HepG2 (cell line): ENCODE measurements around the gene RNF14. TPM values are rescaled to one million over a fixed set of nuclear protein-coding genes. Genes with fewer than 3 reads are reported as not detected.

ENCODE experiments used
- ATAC-seq: fragments of 200-7000 bp; cut with Tn5 transposase; 3 replicates; pipeline ENCODE4 v1.9.1; 2020; ENCODE audit warnings: mild to moderate bottlenecking, moderate library complexity
- BruUV-seq: library from RNA; stranded (reverse); fragments of 400-500 nt; replicated peaks from 2 replicates; lab custom pipeline; 2021; lab: Mats Ljungman, UMichigan
- CTCF ChIA-PET: fragments of 300-600 bp; formaldehyde crosslinking; extraction: SDS; loops from one replicate; lab custom pipeline; 2021; ENCODE audit warnings: low total read pairs, inconsistent platforms, low intra/inter-chr PET ratio; lab: Yijun Ruan, JAX
- POLR2A ChIA-PET: fragments of 350-600 bp; sonication (Branson Sonifier 250); formaldehyde crosslinking; loops from one replicate; lab custom pipeline; 2020; ENCODE audit warnings: antibody characterized with exemption, inconsistent platforms; lab: Yijun Ruan, JAX
- DNase-seq: peaks from one replicate; pipeline ENCODE4 v3.0.0-alpha.2; 2015; ENCODE audit warnings: low spot score
- FAIRE-seq: peaks from 3 replicates; lab custom pipeline; 2011; peaks lifted over from hg19 to GRCh38; lab: Jason Lieb, UNC
- H2AFZ ChIP-seq: one replicate; pipeline ENCODE4 v1.6.1; 2011; ENCODE audit warnings: low read length, inconsistent platforms
- H3K27ac ChIP-seq: fragments of 300-600 bp; 3 replicates; pipeline ENCODE4 v1.8.0; 2011; ENCODE audit warnings: mixed run types, mild to moderate bottlenecking, mixed read lengths, low read length, inconsistent platforms; ENCODE audit not compliant: insufficient read depth; ENCODE audit errors: extremely low read length
- H3K27me3 ChIP-seq, 2 experiments: fragments of 200-600 bp in 1 of 2; 2 replicates in 1 of 2; 3 replicates in 1 of 2; pipeline versions ENCODE4 v1.6.0 to v1.8.0; 2011; ENCODE audit warnings: low read length in 2 of 2, mild to moderate bottlenecking in 2 of 2, moderate library complexity in 2 of 2, inconsistent platforms in 1 of 2; ENCODE audit not compliant: insufficient read depth in 2 of 2, control insufficient read depth in 1 of 2
- H3K36me3 ChIP-seq, 2 experiments: fragments of 200-600 bp in 1 of 2; replicated peaks in 1 of 2; 2 replicates in 1 of 2; 3 replicates in 1 of 2; pipeline versions ENCODE4 v1.5.1 to v1.8.0; 2011; ENCODE audit warnings: low read length in 2 of 2, inconsistent platforms in 1 of 2; ENCODE audit not compliant: insufficient read depth in 2 of 2, control insufficient read depth in 1 of 2
- H3K4me1 ChIP-seq: 2 replicates; pipeline ENCODE4 v1.5.1; 2012; ENCODE audit warnings: low read length, inconsistent platforms; ENCODE audit not compliant: insufficient read depth
- H3K4me2 ChIP-seq: 2 replicates; pipeline ENCODE4 v1.6.0; 2011; ENCODE audit warnings: low read depth, low read length, inconsistent platforms
- H3K4me3 ChIP-seq, 3 experiments: fragments of 200-600 bp in 1 of 3; sonication (generic), shearing (Covaris generic) in 1 of 3; replicated peaks in 1 of 3; 2 replicates each; pipeline ENCODE4 v1.5.1; 2011 to 2016; ENCODE audit warnings: low read length in 3 of 3, inconsistent platforms in 2 of 3, low read depth in 2 of 3, mild to moderate bottlenecking in 2 of 3, control low read depth in 1 of 3, mixed read lengths in 1 of 3; ENCODE audit not compliant: insufficient read depth in 1 of 3
- H3K79me2 ChIP-seq: one replicate; pipeline ENCODE4 v1.6.1; 2011; ENCODE audit warnings: low read length, inconsistent platforms; ENCODE audit not compliant: insufficient read depth
- H3K9ac ChIP-seq: 2 replicates; pipeline ENCODE4 v1.6.0; 2011; ENCODE audit warnings: mild to moderate bottlenecking, low read depth, low read length, inconsistent platforms; ENCODE audit not compliant: insufficient read depth
- H3K9me3 ChIP-seq: 2 replicates; pipeline ENCODE4 v1.5.1; 2012; ENCODE audit warnings: mild to moderate bottlenecking, low read length
- H4K20me1 ChIP-seq: 2 replicates; pipeline ENCODE4 v1.6.0; 2011; ENCODE audit warnings: inconsistent platforms, mild to moderate bottlenecking, low read length, moderate library complexity; ENCODE audit not compliant: insufficient read depth
- ARID2 ChIP-seq: sonication (generic); formaldehyde crosslinking; IDR thresholded peaks from 2 replicates; pipeline ENCODE4 v1.8.1; 2022; ENCODE audit warnings: mild to moderate bottlenecking, missing genetic modification reagents, borderline replicate concordance
- MTA1 ChIP-seq: sonication (generic); formaldehyde crosslinking; IDR thresholded peaks from 2 replicates; pipeline ENCODE4 v1.4.0; 2020; ENCODE audit warnings: missing genetic modification reagents, mild to moderate bottlenecking, borderline replicate concordance
- PATZ1 ChIP-seq: sonication (generic); formaldehyde crosslinking; IDR thresholded peaks from 2 replicates; pipeline ENCODE4 v1.4.0; 2020; ENCODE audit warnings: missing genetic modification reagents
- PAWR ChIP-seq: sonication (generic); formaldehyde crosslinking; IDR thresholded peaks from 2 replicates; pipeline ENCODE4 v1.4.0; 2020; ENCODE audit warnings: missing genetic modification reagents, mild to moderate bottlenecking, borderline replicate concordance
- PLSCR1 ChIP-seq: sonication (generic); formaldehyde crosslinking; IDR thresholded peaks from 2 replicates; pipeline ENCODE4 v1.5.0; 2020; ENCODE audit warnings: missing genetic modification reagents, mild to moderate bottlenecking, borderline replicate concordance
- STAG1 ChIP-seq: sonication (generic); formaldehyde crosslinking; IDR thresholded peaks from 2 replicates; pipeline ENCODE4 v1.4.0; 2020; ENCODE audit warnings: missing genetic modification reagents
- TARDBP ChIP-seq: sonication (generic); formaldehyde crosslinking; IDR thresholded peaks from 2 replicates; pipeline ENCODE4 v1.8.0; 2022; ENCODE audit warnings: mild to moderate bottlenecking, missing genetic modification reagents
- ZNF546 ChIP-seq: sonication (generic); formaldehyde crosslinking; conservative IDR thresholded peaks from 2 replicates; pipeline ENCODE4 v1.8.1; 2023; ENCODE audit warnings: mild to moderate bottlenecking, missing genetic modification reagents
- ZNF780A ChIP-seq: sonication (generic); formaldehyde crosslinking; IDR thresholded peaks from 2 replicates; pipeline ENCODE4 v1.8.0; 2022; ENCODE audit warnings: mild to moderate bottlenecking, missing genetic modification reagents, moderate library complexity
- WGBS: methylation state at CpG from one replicate; pipeline ENCODE4 v1.1.6; 2017; ENCODE audit warnings: low lambda C conversion rate; 5-methylcytosine and 5-hydroxymethylcytosine counted together
- in situ Hi-C: cut with HindIII; loops from 2 replicates; pipeline ENCODE4 v1.10.0; 2017; ENCODE audit warnings: low pct_unique_long_range_greater_than_20kb; ENCODE audit not compliant: extremely low pct_ligation_motif_present
- intact Hi-C: fragments of 100-400 bp; cut with micrococcal nuclease; formaldehyde crosslinking; loops from one replicate; pipeline ENCODE4 v1.10.0; 2022; ENCODE audit not compliant: unreplicated experiment
- polyA plus RNA-seq, 8 experiments: library from polyadenylated mRNA; depleted of rRNA in 3 of 8; stranded (reverse) in 7 of 8; unstranded in 1 of 8; fragments of >200 nt; fragmentation: Illumina TruSeq in 4 of 8; extraction: Trizol in 4 of 8; gene quantifications; 2 replicates each; pipeline versions ENCODE4 v1.2.1 to v1.2.3, GENCODE V29; 2011 to 2016; ENCODE audit warnings: low read depth in 4 of 8, missing spikeins in 1 of 8, mixed read lengths in 1 of 8; ENCODE audit not compliant: insufficient read depth in 1 of 8
- total RNA-seq, 5 experiments: library from RNA; depleted of rRNA; stranded (reverse); fragments of >200 nt; fragmentation: Illumina TruSeq; extraction: Trizol; gene quantifications; 2 replicates each; pipeline ENCODE4 v1.2.3, GENCODE V29; 2016; ENCODE audit warnings: low read depth in 1 of 5
- TF ChIP-seq, protein P1 (sequence below): sonication (generic); formaldehyde crosslinking; IDR thresholded peaks from 2 replicates; pipeline ENCODE4 v1.4.0; 2020; ENCODE audit warnings: missing genetic modification reagents; ENCODE audit errors: not compliant biosample characterization
- TF ChIP-seq, protein P2 (sequence below): sonication (generic); formaldehyde crosslinking; IDR thresholded peaks from 2 replicates; pipeline ENCODE4 v1.9.0; 2021; ENCODE audit warnings: missing genetic modification reagents, borderline replicate concordance
- TF ChIP-seq, protein P3 (sequence below): sonication (generic); formaldehyde crosslinking; IDR thresholded peaks from 2 replicates; pipeline ENCODE4 v1.4.0; 2020; ENCODE audit warnings: missing genetic modification reagents

The RNF14 gene
- total and polyA plus RNA-seq, 2 of the 13 experiments (the other 11 are each of a cell fraction or from before 2014, with no cell fraction given), result 11.3 to 28.1 TPM

- H3K4me1 ChIP-seq, result no peaks in the 10 kb centered on the region
- peaks cover 16 to 90% of the 10 kb centered on the region in 2 experiments for H3K36me3 ChIP-seq
- no peak overlapping the region for H3K4me2 ChIP-seq
- in situ Hi-C loops, result no loop called here
- ChIA-PET POLR2A (no interaction called here), CTCF (no interaction called here)
- H3K4me3 ChIP-seq, result no peak overlapping the region
- ATAC-seq (no peak), FAIRE-seq (no peak), DNase-seq (no peak)
- H3K79me2 ChIP-seq, result no peaks in the 10 kb centered on the region
- H3K9ac ChIP-seq, result no peak overlapping the region
- H3K27ac ChIP-seq, result no peak overlapping the region
- H3K9me3 ChIP-seq, result no peaks in the 10 kb centered on the region
- no peak overlapping the region for H2AFZ ChIP-seq
- WGBS, result 96% methylated on average over 5 of the region's 5 CpGs
- H3K27me3 ChIP-seq, result no peaks in the 10 kb centered on the region
- TF ChIP-seq PAWR (CRISPR knock-in tag) (no peak), STAG1 (no peak), PLSCR1 (no peak), TARDBP (CRISPR knock-in tag) (no peak), ARID2 (CRISPR knock-in tag) (no peak), ZNF546 (CRISPR knock-in tag) (no peak), MTA1 (CRISPR knock-in tag) (no peak), ZNF780A (no peak), PATZ1 (CRISPR knock-in tag) (no peak)
- TF ChIP-seq, protein P1, sequence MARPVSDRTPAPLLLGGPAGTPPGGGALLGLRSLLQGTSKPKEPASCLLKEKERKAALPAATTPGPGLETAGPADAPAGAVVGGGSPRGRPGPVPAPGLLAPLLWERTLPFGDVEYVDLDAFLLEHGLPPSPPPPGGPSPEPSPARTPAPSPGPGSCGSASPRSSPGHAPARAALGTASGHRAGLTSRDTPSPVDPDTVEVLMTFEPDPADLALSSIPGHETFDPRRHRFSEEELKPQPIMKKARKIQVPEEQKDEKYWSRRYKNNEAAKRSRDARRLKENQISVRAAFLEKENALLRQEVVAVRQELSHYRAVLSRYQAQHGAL (CRISPR knock-in tag), result no peak
- TF ChIP-seq, protein P2, sequence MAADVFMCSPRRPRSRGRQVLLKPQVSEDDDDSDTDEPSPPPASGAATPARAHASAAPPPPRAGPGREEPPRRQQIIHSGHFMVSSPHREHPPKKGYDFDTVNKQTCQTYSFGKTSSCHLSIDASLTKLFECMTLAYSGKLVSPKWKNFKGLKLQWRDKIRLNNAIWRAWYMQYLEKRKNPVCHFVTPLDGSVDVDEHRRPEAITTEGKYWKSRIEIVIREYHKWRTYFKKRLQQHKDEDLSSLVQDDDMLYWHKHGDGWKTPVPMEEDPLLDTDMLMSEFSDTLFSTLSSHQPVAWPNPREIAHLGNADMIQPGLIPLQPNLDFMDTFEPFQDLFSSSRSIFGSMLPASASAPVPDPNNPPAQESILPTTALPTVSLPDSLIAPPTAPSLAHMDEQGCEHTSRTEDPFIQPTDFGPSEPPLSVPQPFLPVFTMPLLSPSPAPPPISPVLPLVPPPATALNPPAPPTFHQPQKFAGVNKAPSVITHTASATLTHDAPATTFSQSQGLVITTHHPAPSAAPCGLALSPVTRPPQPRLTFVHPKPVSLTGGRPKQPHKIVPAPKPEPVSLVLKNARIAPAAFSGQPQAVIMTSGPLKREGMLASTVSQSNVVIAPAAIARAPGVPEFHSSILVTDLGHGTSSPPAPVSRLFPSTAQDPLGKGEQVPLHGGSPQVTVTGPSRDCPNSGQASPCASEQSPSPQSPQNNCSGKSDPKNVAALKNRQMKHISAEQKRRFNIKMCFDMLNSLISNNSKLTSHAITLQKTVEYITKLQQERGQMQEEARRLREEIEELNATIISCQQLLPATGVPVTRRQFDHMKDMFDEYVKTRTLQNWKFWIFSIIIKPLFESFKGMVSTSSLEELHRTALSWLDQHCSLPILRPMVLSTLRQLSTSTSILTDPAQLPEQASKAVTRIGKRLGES (CRISPR knock-in tag), result no peak
- TF ChIP-seq, protein P3, sequence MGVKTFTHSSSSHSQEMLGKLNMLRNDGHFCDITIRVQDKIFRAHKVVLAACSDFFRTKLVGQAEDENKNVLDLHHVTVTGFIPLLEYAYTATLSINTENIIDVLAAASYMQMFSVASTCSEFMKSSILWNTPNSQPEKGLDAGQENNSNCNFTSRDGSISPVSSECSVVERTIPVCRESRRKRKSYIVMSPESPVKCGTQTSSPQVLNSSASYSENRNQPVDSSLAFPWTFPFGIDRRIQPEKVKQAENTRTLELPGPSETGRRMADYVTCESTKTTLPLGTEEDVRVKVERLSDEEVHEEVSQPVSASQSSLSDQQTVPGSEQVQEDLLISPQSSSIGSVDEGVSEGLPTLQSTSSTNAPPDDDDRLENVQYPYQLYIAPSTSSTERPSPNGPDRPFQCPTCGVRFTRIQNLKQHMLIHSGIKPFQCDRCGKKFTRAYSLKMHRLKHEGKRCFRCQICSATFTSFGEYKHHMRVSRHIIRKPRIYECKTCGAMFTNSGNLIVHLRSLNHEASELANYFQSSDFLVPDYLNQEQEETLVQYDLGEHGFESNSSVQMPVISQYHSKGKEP (CRISPR knock-in tag), result no peak
- intact Hi-C loops, result no loop called here
- no TSS peak for BruUV-seq
- no peaks in the 10 kb centered on the region for H4K20me1 ChIP-seq
Observed at GRCh38 chr5:141931694-141932093, 37.2 kb upstream of the RNF14 start.
